OCI-LY7 (cell line): ENCODE measurements around the gene ENDOD1.

Experiments
- EZH2phosphoT487 ChIP-seq: fragments of 200-600 bp; sonication (generic); IDR thresholded peaks from 2 replicates; pipeline ENCODE4 v1.6.1; 2018; ENCODE audit warnings: low read depth, borderline replicate concordance, mild to moderate bottlenecking, mixed run types, antibody characterized with exemption, low read length, moderate library complexity, mixed read lengths
- TF ChIP-seq, protein P1 (sequence below): fragments of 200-600 bp; sonication (generic); conservative IDR thresholded peaks from 2 replicates; pipeline ENCODE4 v1.5.1; 2014; ENCODE audit warnings: mild to moderate bottlenecking, antibody characterized with exemption, low read length, moderate library complexity, mixed read lengths

DNA sequence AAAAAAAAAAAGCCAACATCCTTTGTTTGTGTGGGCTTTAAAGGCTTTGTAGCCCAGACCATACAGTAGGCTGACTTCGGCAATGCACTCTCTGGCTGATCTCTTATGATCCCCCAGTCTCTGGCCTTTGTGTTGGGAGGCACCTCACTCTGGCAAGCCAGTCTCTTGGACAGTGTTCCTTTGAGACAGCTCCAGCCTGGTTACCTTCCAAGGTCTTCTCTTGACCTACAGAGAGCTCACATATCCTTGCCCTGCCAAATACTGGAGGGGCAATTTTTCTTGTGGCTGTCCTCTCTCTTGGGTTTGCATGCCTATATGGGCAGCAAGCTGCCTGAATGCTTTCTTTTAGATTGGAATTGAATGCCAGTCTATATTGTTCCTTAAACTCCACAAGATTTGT, 71.6 kb downstream of the ENDOD1 start:
- TF ChIP-seq, protein P1, sequence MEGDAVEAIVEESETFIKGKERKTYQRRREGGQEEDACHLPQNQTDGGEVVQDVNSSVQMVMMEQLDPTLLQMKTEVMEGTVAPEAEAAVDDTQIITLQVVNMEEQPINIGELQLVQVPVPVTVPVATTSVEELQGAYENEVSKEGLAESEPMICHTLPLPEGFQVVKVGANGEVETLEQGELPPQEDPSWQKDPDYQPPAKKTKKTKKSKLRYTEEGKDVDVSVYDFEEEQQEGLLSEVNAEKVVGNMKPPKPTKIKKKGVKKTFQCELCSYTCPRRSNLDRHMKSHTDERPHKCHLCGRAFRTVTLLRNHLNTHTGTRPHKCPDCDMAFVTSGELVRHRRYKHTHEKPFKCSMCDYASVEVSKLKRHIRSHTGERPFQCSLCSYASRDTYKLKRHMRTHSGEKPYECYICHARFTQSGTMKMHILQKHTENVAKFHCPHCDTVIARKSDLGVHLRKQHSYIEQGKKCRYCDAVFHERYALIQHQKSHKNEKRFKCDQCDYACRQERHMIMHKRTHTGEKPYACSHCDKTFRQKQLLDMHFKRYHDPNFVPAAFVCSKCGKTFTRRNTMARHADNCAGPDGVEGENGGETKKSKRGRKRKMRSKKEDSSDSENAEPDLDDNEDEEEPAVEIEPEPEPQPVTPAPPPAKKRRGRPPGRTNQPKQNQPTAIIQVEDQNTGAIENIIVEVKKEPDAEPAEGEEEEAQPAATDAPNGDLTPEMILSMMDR = no peak
- no peak for TF ChIP-seq EZH2phosphoT487
